GM23338 (cell line): ENCODE measurements around the gene SCNN1B.

ENCODE experiments used
- EZH2 ChIP-seq: fragments of 200-600 bp; sonication (generic); IDR thresholded peaks from one replicate; pipeline ENCODE4 v1.8.0; 2017; ENCODE audit warnings: antibody characterized with exemption, mild to moderate bottlenecking, low read depth; ENCODE audit not compliant: unreplicated experiment
- EZH2phosphoT487 ChIP-seq: fragments of 200-600 bp; sonication (generic); IDR thresholded peaks from one replicate; pipeline ENCODE4 v1.8.1; 2018; ENCODE audit warnings: antibody characterized with exemption; ENCODE audit not compliant: unreplicated experiment
- POLR2AphosphoS5 ChIP-seq: IDR thresholded peaks from 2 replicates; pipeline ENCODE4 v1.6.1; 2016; ENCODE audit warnings: antibody characterized with exemption, low read depth
- ZNF114 ChIP-seq: fragments of 250-450 bp; sonication (Bioruptor Pico); IDR thresholded peaks from 2 replicates; pipeline ENCODE4 v1.5.0; 2020; ENCODE audit warnings: mild to moderate bottlenecking, moderate library complexity
- TF ChIP-seq, protein P1 (sequence below), 2 experiments: fragments of 200-600 bp in 1 of 2; sonication (generic) in 1 of 2; conservative IDR thresholded peaks; 2 replicates each; pipeline versions ENCODE4 v1.5.1 to v1.6.1; 2016 to 2017; ENCODE audit warnings: antibody characterized with exemption in 2 of 2, low read depth in 2 of 2, mild to moderate bottlenecking in 2 of 2, moderate library complexity in 1 of 2

DNA sequence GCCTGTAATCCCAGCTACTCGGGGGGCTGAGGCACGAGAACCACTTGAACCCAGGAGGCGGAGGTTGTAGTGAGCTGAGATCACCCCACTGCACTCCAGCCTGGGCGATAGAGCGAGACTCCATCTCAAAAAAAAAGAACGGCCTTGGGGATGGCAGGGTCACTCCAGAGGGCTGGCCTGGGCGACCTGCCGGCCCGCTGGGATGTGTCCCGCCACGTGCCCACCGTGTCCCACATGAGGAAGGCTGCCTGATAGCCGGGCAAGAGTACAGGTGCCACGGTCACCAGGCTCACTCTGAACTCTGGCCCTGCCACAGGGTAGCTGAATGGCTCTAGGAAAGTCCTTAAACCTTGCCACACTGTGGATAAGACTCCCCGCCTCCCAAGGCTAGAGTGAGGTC, 83.3 kb downstream of the SCNN1B start:
- TF ChIP-seq, protein P1, sequence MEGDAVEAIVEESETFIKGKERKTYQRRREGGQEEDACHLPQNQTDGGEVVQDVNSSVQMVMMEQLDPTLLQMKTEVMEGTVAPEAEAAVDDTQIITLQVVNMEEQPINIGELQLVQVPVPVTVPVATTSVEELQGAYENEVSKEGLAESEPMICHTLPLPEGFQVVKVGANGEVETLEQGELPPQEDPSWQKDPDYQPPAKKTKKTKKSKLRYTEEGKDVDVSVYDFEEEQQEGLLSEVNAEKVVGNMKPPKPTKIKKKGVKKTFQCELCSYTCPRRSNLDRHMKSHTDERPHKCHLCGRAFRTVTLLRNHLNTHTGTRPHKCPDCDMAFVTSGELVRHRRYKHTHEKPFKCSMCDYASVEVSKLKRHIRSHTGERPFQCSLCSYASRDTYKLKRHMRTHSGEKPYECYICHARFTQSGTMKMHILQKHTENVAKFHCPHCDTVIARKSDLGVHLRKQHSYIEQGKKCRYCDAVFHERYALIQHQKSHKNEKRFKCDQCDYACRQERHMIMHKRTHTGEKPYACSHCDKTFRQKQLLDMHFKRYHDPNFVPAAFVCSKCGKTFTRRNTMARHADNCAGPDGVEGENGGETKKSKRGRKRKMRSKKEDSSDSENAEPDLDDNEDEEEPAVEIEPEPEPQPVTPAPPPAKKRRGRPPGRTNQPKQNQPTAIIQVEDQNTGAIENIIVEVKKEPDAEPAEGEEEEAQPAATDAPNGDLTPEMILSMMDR (conservative IDR thresholded peaks at IDR 0.05; ENCODE audit: low read depth in 2 of 2): no peak
- TF ChIP-seq EZH2phosphoT487 (no peak), EZH2 (no peak), ZNF114 (CRISPR knock-in tag) (no peak), POLR2AphosphoS5 (no peak)
